AG10803 (cell line): Measurements from ENCODE around the gene EP300.

Source experiments
- DNase-seq: peaks from one replicate; pipeline ENCODE4 v3.0.0; 2010; ENCODE audit warnings: low read depth
- H3K4me3 ChIP-seq: 2 replicates; pipeline ENCODE4 v1.5.1; 2011; ENCODE audit warnings: mild to moderate bottlenecking, low read length, control low read depth
- CTCF ChIP-seq: conservative IDR thresholded peaks from 2 replicates; pipeline ENCODE4 v1.5.1; 2011; ENCODE audit warnings: mild to moderate bottlenecking, low read length, control low read depth, inconsistent platforms

The EP300 gene

GRCh38 chr22:41226723-41227655 is 134.6 kb downstream of the EP300 start:
- DNase-seq, result no peak
- no peak overlapping the region for H3K4me3 ChIP-seq
- no peak for TF ChIP-seq CTCF

- H3K4me3 ChIP-seq, result no peak overlapping the region
- no peak for DNase-seq
- no peak for TF ChIP-seq CTCF
These were observed 136.8 kb downstream of the EP300 start for GRCh38 chr22:41229215-41229614.
